Nephron (organoid): Measurements from ENCODE around the gene NDFIP1.

Experiments
- H3K27ac Mint-ChIP-seq, 3 experiments: 2 replicates each; pipeline ENCODE4 v1.8.0; 2020; ENCODE audit warnings: mixed read lengths in 3 of 3, mild to moderate bottlenecking in 2 of 3, moderate library complexity in 1 of 3
- H3K27me3 Mint-ChIP-seq: 2 replicates; pipeline ENCODE4 v1.8.0; 2021; ENCODE audit warnings: low read depth, mild to moderate bottlenecking, moderate library complexity, mixed read lengths
- H3K36me3 Mint-ChIP-seq: 2 replicates; pipeline ENCODE4 v1.8.0; 2020; ENCODE audit warnings: low read depth, mixed read lengths
- H3K4me1 Mint-ChIP-seq: 2 replicates; pipeline ENCODE4 v1.8.0; 2020; ENCODE audit warnings: mixed read lengths
- H3K4me3 Mint-ChIP-seq, 3 experiments: 2 replicates each; pipeline ENCODE4 v1.8.0; 2020; ENCODE audit warnings: mild to moderate bottlenecking in 3 of 3, mixed read lengths in 3 of 3, moderate library complexity in 2 of 3
- H3K9me3 Mint-ChIP-seq: 2 replicates; pipeline ENCODE4 v1.8.0; 2020; ENCODE audit warnings: mixed read lengths
- CTCF ChIP-seq, 3 experiments: fragments of 200-600 bp; sonication (generic); IDR thresholded peaks; one replicate each; pipeline ENCODE4 v1.5.0; 2021; ENCODE audit warnings: antibody characterized with exemption in 3 of 3; ENCODE audit not compliant: unreplicated experiment in 3 of 3

The NDFIP1 gene

GRCh38 chr5:142192286-142193113 is 83.9 kb downstream of the NDFIP1 start:
- no peaks in the 10 kb centered on the region for H3K9me3 Mint-ChIP-seq
- no peak for TF ChIP-seq CTCF (IDR thresholded peaks at IDR 0.05; ENCODE audit: unreplicated experiment in 3 of 3)
- H3K4me3 Mint-ChIP-seq, result no peak overlapping the region
- H3K27me3 Mint-ChIP-seq, result peaks cover 18% of the 10 kb centered on the region
- H3K27ac Mint-ChIP-seq, result peak overlapping the region; percentile 58 to 62 (median 60)
- H3K36me3 Mint-ChIP-seq, result no peaks in the 10 kb centered on the region
- no peaks in the 10 kb centered on the region for H3K4me1 Mint-ChIP-seq

- no peaks in the 10 kb centered on the region for H3K9me3 Mint-ChIP-seq
- H3K27me3 Mint-ChIP-seq, result peaks cover 18% of the 10 kb centered on the region
- no peak overlapping the region for H3K27ac Mint-ChIP-seq
- TF ChIP-seq CTCF (IDR thresholded peaks at IDR 0.05; ENCODE audit: unreplicated experiment in 3 of 3), result no peak
- no peak overlapping the region for H3K4me3 Mint-ChIP-seq
- no peaks in the 10 kb centered on the region for H3K4me1 Mint-ChIP-seq
- H3K36me3 Mint-ChIP-seq, result no peaks in the 10 kb centered on the region
These were observed 84.5 kb downstream of the NDFIP1 start for GRCh38 chr5:142193114-142193428.

- Mint-ChIP-seq H3K36me3 (no peaks in the 10 kb centered on the region), H3K4me1 (no peaks in the 10 kb centered on the region), H3K9me3 (no peaks in the 10 kb centered on the region), H3K4me3 (no peak overlapping the region), H3K27ac (no peak overlapping the region), H3K27me3 (peaks cover 10% of the 10 kb centered on the region)
- TF ChIP-seq CTCF (IDR thresholded peaks at IDR 0.05; ENCODE audit: unreplicated experiment in 3 of 3), result no peak
These were observed 88.5 kb downstream of the NDFIP1 start for GRCh38 chr5:142197098-142197497.

GRCh38 chr5:142197781-142198180 is 89.2 kb downstream of the NDFIP1 start:
- H3K27ac Mint-ChIP-seq, result no peak overlapping the region
- H3K4me1 Mint-ChIP-seq, result no peaks in the 10 kb centered on the region
- H3K27me3 Mint-ChIP-seq, result peaks cover 10% of the 10 kb centered on the region
- no peak for TF ChIP-seq CTCF (IDR thresholded peaks at IDR 0.05; ENCODE audit: unreplicated experiment in 3 of 3)
- H3K4me3 Mint-ChIP-seq, result no peak overlapping the region
- no peaks in the 10 kb centered on the region for H3K36me3 Mint-ChIP-seq
- no peaks in the 10 kb centered on the region for H3K9me3 Mint-ChIP-seq

- no peak for TF ChIP-seq CTCF (IDR thresholded peaks at IDR 0.05; ENCODE audit: unreplicated experiment in 3 of 3)
These were observed 90.8 kb downstream of the NDFIP1 start for GRCh38 chr5:142199388-142199787.

GRCh38 chr5:142200387-142200786 is 91.8 kb downstream of the NDFIP1 start:
- Mint-ChIP-seq H3K36me3 (no peaks in the 10 kb centered on the region), H3K4me3 (no peak overlapping the region), H3K27me3 (peaks cover 16% of the 10 kb centered on the region), H3K9me3 (no peaks in the 10 kb centered on the region), H3K27ac (no peak overlapping the region), H3K4me1 (no peaks in the 10 kb centered on the region)
- no peak for TF ChIP-seq CTCF (IDR thresholded peaks at IDR 0.05; ENCODE audit: unreplicated experiment in 3 of 3)

More at GRCh38 chr5:142199388-142199787, 90.8 kb downstream of the NDFIP1 start:
- H3K27ac Mint-ChIP-seq, result no peak overlapping the region
- no peak overlapping the region for H3K4me3 Mint-ChIP-seq
- H3K36me3 Mint-ChIP-seq, result no peaks in the 10 kb centered on the region
- H3K4me1 Mint-ChIP-seq, result no peaks in the 10 kb centered on the region
- H3K27me3 Mint-ChIP-seq, result peaks cover 17% of the 10 kb centered on the region
- no peaks in the 10 kb centered on the region for H3K9me3 Mint-ChIP-seq
